Stimulated activated CD8-positive, alpha-beta memory T cell treated with anti-CD3 and anti-CD28 coated beads, Interleukin-7, amount 100 ng/mL, for 48 hours (primary cell): ENCODE results near the gene TBX10.

Experiments
- DNase-seq, 2 donors: peaks; one replicate each; pipeline ENCODE4 v3.0.0-alpha.2; 2020; ENCODE audit warnings: low read depth in 1 of 2; ENCODE audit errors: extremely low read depth in 1 of 2

TBX10 gene

GRCh38 chr11:67617243-67617953, 22.2 kb downstream of the TBX10 start:
- DNase-seq = no peak

- no peak for DNase-seq
These were observed 22.9 kb downstream of the TBX10 start for GRCh38 chr11:67616431-67617242.

DNA sequence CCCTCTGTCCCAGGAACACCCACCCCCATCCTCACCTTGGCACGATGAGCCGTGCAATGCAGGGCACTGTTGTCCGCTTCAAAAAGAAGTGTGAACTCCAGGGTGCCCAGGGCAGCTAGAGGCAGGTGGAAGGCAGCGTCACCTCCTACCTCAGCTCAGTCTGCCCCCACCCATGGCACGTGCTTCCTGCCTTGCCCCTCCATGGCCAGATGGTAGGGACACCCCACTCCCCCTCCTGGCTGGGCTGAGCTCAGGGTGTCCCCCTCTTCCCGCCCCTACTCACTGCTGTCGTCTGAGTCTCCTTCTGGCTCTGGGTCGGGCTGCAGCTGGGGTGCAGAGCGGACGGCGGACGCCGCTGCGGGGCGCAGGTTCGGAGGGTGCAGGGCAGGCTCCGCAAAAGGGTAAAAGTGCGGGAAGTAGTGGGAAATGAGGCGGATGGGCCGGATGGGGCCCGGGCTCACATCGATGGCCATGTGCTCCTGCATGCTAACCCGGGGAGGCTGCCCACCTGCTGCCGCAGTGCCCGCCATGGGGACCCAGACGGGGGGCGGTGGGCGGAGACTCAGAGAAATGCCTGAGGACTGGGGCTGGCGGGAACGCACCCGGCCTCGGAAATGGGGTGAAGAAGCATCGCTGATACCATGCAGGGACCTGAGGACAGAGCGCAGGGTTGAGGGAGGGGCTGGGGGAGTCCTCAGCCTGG, 23.7 kb downstream of the TBX10 start:
- DNase-seq = no peak

DNA sequence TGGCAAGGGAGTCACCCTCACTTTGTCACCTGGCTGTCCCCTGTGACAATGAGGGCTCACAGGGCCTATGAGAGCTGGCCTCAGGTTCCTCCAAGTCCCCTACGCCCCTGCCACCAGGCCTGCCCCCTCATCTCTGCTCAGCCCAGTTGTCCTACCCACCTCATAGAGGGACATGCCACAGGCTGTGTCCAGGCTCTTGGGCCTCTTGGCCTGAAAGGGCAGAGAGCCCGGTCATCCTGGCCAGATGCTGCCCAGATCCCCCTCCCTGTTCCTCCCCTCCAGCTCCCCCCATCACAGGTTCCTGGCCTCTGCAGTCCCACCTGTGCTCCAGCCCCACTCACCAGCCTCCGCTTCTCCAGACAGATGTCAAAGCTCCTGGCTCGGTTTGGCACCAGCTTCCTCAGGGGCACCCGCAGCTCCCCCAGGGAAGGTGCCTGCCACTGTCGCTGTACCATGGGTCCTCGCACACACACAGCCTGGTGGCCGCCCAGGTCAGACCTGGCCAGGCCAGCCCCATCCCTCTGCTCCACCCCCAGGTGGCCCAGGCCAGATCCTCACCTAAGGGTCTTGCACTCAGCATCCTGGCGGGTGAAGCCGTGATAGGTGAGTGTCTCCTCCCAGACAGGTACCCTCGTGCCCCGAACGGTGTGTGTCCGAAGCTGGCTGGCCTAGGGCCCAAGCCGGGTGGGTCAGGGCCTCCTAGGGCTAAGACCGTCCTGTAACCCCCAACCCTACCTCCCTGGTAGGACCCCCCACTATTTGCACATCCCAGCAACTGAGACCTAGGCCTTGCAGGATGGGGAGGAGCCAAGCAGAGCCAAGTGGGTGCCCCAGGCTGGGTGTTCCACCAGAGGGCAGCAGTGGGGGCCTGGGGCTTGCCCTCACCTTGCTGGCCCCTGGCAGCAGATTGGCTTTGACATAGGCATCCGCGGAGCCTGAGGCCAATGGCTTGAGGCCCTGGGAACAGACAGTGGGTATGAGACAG, 24.5 kb downstream of the TBX10 start:
- peak; percentile 34 to 64 for DNase-seq

GRCh38 chr11:67613960-67614715, 25.4 kb downstream of the TBX10 start:
- peak; percentile 73 to 83 for DNase-seq

GRCh38 chr11:67613313-67613959, 26.1 kb downstream of the TBX10 start:
- no peak for DNase-seq

DNA sequence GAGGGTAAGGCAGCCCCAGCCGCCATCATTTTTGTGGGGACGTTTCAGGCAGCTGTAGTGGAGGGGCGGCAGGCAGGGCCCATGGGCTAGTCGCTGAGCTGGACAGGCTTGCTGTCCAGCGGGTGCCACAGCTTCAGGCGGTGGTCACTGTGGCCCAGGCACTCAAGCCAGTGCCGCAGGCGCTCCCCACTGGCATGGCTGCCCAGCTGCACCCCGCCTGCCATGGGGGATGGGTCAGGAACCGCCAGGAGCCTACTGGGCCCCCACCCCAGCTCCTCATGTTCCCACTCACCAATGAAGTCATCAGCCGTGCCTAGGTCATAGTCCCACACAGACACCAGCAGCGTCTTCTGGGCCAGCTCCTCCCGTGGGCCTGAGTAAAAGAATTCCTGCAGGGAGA, 26.8 kb downstream of the TBX10 start:
- DNase-seq = no peak

DNA sequence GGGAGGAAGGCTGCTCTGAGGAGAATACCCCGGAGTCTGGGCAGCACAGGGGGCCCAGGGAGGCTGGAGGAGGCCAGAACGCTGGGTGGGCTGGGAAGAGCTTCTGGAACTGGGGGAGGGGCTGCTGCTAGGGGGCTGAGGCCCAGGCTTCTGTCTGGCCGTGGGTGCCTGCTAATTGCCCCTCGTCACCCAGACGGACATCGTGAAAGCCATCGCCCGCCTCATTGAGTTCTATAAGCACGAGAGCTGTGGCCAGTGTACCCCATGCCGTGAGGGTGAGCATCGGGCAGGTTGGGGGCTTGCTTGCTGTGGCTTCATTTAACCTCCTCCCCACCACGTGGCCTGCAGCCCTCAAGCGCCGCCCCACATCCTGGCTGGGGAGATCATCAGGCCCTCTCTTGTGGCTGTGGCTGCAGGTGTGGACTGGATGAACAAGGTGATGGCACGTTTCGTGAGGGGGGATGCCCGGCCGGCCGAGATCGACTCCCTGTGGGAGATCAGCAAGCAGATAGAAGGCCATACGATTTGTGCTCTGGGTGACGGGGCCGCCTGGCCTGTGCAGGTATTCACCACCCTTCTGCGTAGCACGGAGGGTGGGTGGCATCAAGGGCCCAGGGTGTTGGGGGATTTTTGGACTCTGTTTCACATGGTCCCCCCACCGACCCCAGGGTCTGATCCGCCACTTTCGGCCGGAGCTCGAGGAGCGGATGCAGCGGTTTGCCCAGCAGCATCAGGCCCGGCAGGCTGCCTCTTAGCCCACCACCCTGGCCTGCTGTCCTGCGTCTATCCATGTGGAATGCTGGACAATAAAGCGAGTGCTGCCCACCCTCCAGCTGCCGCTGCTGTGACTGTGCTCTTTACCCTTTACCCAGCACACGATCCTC, 27.6 kb downstream of the TBX10 start:
- DNase-seq = no peak

- DNase-seq = no peak
These were observed 28.4 kb downstream of the TBX10 start for GRCh38 chr11:67611165-67611564.

- DNase-seq = no peak
These were observed 29.2 kb downstream of the TBX10 start for GRCh38 chr11:67610302-67610868.

DNA sequence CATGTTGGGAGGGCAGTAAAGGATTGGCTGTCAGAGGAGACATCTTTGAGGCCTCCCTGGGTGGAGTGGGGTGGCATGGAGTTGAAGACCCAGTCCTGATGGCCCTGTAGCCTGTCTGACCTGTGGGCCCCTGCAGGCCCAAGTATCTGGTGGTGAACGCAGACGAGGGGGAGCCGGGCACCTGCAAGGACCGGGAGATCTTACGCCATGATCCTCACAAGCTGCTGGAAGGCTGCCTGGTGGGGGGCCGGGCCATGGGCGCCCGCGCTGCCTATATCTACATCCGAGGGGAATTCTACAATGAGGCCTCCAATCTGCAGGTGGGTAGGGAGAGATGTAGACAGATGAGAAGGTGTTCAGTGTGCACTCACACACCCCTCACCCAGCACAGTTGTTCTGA, 30.2 kb downstream of the TBX10 start:
- DNase-seq = no peak

GRCh38 chr11:67608486-67608885, 31.1 kb downstream of the TBX10 start:
- DNase-seq = no peak

DNA sequence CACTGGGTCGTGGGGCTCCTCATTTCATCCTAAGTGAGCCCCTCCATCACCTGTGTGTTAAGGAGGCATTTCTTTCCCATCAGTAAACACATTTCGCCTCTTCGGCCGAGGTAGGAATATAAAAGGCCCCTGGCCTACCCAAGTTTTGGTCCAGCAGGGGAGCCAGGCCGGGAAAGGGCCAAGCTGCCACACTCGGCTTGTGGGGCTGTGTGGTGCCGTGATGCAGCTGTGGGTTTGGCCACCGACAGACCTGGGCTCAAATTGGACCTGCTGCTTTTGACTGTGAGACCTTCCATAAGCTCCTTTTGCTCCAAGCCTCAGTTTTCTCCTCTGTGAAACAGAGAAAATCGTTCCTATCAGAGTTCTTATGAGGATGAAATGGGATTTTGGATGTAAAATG, 32.1 kb downstream of the TBX10 start:
- no peak for DNase-seq

GRCh38 chr11:67606492-67607295, 32.9 kb downstream of the TBX10 start, which contains the start of gene NDUFV1:
Gene NDUFV1 (plus strand): TSS chr11:67606936. CDS start chr11:67607005, 69 bp downstream.
- DNase-seq = peak; percentile 92 to 96

- no peak for DNase-seq
These were observed 33.5 kb downstream of the TBX10 start for GRCh38 chr11:67606093-67606491.

GRCh38 chr11:67605231-67606011, 34.1 kb downstream of the TBX10 start:
- DNase-seq = no peak
